GM21576 (cell line): Measurements from ENCODE around the gene ZBTB20.
A peak's percentile ranks its signal among the peaks of the same experiment; 100 is the strongest.

Experiments used
- ATAC-seq: cut with Tn5 transposase; IDR thresholded peaks from one replicate; pipeline ENCODE4 v1.9.1; 2021; ENCODE audit warnings: mild to moderate bottlenecking, moderate library complexity; ENCODE audit not compliant: unreplicated experiment

The ZBTB20 gene

DNA sequence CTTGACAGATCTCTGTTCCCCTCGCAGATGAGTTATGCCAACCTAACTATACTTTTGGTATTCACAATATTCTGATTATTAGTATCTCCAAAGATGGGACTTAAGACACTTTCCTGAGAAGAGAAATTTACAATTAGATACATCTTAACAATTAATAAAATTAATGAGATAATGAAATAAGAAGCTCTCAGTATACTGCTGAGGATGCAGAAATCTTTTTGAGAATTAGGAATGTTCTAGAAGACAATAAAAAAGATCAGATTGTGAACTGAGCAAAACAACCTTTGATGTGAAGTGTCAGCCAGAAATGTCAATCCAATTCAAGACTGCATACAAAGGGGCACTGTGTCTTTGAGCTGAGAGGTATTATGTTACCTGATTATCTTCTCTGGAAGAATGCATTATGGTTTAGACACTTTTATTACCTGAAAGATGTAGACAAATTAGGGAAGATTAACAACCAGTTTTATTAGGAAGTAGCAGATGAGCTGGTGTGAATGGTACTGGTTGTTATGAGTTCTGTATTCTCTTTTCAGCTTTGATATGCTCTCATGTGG is 590.4 kb downstream of the ZBTB20 start:
- no peak for ATAC-seq

DNA sequence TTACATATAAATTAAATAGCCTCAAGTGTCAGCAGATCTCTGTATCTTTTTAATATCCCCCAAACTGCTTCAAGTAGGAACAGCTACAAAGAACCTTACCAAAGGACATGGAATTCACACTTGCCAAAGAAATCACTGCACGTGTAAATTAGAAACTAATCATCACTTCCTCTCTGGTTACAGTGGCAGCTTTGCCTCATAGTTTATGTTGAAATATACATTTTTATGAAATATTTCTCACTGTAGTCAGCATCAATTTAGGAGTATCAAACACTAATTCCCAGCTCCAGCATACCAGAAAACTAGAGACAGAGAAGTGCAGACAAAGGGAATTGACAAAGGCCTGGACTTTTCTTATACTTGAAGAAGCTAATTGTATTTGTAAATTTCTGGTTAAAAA is 592.4 kb downstream of the ZBTB20 start:
- no peak for ATAC-seq

DNA sequence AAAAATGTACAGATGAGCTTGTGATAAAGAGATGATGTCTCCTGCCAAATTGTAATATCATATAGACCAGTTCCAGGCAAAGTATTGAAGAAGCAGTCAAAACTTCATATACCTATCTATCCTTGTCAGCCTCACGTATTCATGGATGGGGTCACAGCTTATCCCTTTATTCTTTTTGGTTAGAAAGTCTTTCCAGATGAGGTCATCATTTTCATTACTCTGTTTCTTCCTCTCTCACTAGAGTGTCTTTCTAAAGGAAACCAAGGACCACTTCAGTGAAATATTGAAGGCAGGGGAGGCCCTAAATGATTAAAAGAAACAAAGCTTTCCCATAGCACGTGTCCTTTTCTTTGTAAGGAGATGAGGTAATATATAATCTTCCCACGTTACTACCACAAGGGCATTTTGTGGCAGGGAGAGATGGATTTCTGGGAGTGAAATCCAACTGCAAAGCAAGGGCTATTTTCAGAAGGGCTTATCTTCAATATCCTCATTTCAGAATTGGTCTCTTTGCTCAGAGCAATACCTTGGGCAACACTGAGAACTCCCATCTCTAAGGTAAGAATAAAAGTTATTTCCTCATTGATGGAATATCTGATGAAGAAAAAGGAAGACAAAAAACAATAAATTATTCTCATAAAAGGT is 593.0 kb downstream of the ZBTB20 start:
- ATAC-seq = no peak

DNA sequence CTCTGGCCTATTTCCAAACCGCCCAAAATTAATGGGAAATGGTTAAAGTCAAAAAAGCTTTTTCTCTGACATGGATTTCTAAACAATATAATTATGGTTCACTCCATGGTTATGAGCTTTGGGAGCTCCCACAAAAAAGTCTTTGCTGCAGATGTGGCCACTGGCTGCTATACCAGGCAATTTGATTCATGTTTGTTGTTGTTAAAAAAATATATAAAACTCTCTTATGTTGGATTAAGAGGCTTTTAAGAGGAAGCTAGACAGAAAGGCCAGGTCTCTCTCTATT is 594.6 kb downstream of the ZBTB20 start:
- ATAC-seq = no peak

DNA sequence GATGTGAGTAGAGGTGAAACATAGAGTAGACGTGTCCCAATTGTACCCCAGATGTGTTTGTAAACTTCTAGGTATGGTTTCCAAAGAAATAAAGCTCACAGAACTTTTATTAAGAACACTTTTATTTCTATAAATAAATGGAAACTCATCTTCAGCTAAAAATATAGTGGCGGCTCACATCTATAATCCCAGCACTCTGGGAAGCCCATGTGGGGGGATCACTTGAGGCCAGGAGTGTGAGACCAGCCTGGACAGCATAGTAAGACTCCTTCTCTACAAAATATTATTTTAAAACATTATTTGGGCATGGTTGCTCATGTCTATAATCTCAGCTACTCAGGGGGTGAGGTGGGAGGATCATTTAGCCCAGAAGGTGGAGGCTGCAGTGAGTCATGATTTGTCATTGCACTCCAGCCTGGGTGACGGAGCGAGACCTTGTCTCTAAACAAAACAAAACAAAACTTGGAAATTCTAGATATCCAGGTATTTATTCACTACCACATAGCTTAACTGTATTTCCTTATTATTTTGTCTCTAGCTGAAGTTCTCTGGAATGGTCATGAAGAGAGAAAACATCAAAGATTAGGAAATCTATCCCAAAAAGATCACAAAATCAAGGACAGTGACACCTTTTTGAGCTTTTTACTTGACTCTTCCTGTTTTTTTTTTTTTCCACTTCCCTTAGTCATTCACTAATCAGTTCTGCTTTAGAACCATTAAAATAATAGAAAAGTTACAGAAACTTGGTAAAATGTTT is 595.1 kb downstream of the ZBTB20 start:
- no peak for ATAC-seq

DNA sequence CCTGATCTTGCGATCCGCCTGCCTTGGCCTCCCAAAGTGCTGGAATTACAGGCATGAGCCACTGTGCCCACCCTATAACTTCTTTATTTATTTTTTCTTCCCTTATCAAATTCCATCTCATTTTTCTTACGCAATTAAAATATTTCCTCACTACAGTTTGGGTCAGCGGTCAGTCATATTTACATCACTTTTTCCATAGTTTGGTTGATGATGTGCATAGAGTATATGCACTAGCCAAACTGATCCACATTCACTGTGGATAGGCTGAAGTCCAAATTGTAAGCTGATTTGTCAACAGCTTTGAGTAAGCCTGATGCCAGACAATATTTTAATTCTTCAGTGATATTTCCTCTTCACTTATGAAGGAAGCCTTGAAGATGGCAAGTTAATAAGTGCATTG is 596.9 kb downstream of the ZBTB20 start:
- ATAC-seq = no peak

DNA sequence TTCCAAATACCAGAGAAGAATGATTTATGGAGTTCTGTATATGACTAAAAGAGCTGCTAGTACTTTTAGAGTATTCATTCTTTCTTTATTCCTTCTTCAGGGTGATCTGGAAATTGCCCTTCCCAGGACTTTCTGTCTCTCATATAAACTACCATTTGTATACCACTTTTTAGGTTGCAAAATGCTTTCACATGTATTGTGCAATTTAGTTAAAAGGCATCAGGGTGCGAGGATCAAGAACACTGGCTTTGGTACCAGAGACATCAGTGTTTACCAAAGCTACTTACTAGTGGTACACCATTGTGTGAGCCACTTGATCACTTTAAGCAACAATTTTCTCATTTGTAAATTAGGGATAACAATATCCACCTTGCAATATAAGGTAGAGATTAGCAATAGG is 601.9 kb downstream of the ZBTB20 start:
- ATAC-seq = no peak

DNA sequence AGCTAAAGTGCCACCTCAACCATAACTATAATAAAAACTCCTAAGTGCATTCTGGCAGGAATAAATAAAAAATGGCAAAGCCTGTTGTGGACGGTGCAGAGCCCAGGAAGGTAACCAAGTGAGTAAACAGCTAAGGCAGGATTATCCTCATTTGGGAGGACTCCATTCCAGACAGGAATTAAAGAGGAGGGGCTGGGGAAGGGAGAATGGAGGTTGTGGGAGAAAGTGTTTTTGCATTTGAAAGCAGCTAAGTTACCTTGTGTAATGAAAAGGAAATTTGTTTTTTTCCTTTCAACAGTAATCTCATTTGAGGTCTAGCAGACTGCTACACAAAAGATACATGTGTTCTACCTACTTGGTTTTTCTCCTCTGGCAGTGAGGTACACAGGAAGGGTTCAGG is 604.7 kb downstream of the ZBTB20 start:
- ATAC-seq = no peak

DNA sequence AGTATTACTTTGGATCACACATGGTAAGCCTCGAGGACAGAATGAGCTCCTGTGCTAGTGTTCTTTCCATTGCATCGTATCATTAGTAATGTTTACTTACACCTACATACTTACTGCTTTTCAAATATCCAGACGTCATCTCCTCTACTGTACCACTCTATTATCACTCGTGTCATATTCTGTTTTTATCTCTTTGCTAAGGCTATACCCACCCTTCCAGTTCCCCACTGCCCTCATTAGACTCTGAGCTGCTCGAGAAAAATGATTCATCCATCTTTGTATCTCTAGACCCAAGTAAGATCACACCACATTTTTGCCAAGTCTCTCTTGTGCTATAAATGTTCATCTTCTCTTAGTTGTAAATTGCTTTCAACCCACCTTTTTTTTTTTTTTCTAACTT is 607.6 kb downstream of the ZBTB20 start:
- ATAC-seq = no peak

DNA sequence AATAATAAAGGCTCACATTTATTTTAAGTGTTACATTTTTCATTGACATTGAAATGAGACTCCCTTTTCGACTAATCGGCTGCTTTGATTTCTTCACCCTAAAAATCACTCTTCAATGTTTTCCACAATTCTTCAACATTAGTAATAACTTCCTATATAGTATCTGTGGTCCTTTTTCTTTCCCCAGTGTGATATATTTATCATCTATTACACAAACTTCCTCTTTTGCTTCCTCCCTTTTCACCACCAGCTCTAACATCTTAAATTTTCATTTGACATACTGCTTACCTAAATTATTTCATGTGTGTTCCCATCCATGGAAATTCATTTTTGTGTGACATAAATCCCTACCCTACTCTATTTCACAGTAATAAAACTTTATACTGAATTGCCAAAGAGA is 608.9 kb downstream of the ZBTB20 start:
- no peak for ATAC-seq

DNA sequence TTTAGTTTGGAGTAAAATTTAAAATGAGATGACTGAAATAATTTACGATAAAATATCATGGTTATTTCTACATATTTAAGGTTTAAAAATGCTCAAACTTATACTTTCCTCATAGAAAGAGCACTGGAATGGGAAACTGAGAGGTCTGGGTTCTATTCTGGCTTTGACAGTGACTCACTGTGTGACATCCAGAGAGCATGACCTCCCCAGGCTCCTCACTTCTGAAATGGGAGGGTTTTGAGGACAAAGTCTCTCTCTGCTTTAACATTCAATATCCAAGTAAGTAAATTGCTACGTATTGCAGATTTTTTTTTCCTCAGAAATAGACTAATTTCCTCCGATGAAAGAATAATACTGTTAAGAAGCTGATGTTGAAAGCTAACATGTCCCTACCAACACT is 618.6 kb downstream of the ZBTB20 start:
- no peak for ATAC-seq

DNA sequence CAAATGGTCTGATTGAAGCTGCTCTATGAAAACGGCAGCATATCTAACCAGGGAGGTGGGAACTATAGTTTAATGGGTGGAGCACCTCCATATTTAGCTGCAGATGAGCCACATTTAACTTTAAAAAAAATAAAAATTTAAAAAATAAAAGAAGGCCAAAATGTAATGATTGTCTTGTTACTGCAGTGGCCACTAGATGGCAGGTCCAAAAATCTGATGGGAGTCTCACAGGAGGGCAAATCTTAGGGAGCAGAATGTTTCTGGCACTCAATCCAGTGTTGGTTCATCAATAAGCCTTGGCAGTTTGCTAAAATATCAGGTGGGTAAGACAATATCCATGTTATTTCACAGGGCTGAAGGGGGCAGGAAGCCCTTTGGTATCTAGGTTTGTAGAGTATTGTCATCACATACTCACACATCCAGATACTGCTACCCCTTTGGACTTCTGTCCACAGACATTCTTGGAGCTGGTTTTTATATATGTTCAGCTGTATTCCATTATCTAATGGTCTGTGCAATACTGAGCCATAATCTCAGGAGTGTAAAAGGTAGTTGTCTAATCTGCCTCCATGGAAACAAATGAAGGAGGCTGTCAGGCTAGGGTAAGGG is 619.9 kb downstream of the ZBTB20 start:
- no peak for ATAC-seq

DNA sequence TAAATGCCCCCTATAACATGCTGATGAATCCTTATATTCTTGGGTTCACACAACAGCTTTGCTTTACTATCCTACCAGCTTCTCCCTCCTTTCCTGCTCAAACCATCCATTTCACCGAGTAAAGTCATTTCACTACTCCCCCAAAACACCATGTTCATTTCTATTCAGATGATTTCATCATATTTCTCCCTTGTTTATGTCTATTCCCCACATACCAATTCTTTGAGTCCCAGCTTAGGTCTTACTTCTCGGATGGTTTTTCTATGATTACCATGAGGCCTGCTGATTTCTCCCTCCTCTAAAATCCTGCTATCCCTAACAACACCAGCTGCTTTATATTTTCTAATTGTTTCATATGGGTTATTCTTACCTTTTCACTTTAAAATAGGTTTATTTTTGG is 621.8 kb downstream of the ZBTB20 start:
- ATAC-seq = no peak

DNA sequence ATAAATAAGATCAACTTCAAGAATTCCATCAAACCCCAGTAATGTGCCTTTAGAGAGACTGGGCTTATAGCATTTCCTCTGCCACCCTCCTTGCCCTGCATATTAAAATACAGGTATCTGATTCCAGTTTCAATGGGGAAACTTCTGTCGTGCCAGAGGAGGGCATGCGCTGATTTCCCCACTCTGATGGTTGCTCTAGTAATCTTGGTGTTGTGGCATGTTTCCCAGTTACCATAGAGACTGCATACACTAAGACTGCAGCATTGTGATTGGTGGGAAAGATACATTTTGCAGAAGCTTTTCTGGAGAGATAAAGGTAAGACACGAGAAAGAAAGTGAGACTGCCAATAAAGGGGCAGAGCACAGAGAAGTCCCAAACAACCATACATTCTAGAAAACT is 627.7 kb downstream of the ZBTB20 start:
- peak; percentile 49 for ATAC-seq

DNA sequence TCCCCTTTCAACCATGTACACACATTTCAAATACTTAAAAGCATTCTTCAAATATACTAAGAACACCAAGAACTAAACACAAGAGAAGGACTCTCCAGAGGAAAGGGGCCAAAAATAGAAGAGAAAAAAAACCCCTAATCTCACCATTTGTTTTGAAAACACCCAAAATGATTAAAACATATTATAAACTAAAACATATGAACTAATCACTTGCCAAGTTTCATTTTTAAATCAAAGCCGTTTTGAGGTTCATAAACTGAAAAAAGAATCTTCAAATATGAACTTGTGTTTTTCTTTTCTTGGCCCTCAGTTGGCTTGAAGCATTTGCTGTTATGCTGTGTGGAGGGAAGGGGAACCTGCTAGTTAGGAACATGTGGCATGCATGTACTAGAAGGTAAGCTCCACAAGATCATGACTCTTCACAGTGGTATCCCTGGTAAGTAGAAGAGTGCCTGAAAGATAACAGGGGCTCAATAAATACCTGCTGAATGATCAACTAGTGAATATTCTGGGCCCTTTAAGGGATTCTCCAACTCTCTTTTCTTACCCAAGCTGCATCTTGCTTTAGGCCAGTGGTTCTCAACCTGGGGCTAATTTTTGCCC is 628.8 kb downstream of the ZBTB20 start:
- no peak for ATAC-seq

DNA sequence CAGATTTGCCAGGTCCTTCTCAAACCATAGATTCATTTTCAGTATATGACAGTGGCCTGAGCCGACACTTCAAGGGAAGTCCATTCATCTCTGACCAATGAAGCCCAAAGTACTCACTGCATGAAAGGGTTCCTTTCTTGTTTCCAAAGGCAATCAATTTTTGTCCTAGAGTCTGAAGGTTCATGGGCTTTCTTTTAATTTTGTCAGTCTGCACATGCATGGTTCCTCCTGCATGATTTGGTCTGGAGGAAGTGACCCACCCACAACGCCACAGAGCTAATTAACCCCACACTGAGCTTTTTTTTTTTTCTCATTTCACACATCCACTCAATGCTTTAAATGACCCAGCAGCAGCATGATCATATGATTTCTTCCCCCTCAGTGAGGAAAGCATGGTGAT is 636.9 kb downstream of the ZBTB20 start:
- ATAC-seq = no peak

DNA sequence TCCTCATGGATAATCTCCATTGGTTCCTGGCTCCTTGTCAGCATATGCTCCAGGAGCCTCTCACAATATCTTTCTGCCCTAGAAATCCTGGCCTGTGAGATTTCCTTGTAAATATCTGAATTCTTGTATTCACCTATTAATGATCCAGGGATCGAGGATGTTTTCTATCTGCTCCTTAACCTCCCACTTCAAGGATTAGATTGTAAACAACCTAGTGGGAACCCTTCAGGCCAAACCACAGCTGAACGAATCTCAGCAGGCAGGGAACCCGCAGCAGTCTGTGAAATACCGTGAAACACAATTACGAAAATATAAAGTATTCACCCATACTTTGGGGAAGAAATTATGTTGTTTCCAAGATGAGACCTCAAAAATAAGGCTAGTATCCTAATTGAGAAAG is 637.3 kb downstream of the ZBTB20 start:
- ATAC-seq = no peak

DNA sequence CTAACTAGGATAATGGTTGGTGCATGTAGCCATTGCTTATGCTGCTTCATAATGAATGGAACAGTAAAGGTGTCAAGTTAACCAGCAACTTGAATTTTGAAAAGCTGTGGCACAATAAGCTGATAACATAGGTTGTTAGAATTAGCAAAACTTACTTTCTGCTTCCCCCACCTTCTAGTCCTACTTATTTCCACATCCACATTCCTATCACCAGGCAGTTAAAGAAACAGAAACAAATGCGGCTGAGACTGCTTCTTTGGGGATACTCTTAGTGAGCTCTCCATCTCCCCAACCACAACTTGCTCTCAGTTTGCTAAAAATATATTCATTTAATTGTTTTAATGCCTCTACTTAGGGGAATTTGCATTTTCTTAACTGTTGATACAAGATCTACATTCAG is 638.1 kb downstream of the ZBTB20 start:
- no peak for ATAC-seq

DNA sequence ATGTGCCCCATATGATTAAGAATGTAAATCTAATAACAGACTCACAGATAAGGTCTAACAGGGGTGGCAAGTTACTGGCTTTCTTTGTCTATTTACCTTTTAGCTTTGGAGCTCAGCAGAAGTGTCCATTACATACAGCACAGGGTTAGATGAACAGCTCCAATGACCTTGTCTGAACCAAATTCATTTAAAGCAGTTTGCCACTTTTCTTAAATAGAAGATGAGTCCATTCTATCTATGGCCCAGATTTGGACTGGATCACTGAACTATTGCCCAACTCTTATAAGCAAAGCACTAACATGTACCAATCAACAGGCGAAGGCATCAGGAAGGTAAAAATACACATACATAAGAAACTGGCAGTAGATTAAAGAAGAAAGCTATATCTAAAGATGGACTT is 638.9 kb downstream of the ZBTB20 start:
- no peak for ATAC-seq

DNA sequence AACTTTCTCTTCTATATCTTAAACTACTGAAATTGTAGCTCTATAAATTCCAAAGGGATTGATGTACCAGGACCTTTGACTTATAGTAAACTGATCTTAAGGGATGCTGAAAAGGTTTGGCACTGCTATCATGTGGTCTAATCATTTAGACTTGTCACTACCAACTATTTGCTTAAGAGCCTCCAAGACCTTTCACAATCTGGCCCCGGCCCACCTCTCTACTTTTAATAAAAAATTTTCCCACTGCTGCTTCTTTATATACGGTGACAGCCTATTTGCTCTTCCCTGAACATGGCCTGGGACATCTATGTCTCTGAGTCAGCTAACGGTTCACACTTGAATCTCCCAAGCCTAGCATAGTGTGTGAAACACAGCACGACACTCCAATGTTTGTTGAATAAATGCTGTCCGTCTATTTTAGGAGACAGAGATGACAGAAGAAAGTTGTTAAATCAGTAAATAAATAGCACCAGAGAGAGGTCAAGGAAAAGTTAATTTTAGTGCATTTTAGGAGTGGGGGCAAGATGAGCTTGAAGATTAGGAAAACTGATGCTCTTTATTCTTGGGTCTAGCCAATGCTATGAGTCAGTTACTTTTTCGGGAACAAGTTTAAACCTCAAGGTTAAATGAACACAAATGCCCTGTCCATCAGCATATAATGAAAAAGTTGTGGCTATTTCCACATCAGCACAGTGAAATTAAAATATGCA is 640.3 kb downstream of the ZBTB20 start:
- ATAC-seq = no peak

DNA sequence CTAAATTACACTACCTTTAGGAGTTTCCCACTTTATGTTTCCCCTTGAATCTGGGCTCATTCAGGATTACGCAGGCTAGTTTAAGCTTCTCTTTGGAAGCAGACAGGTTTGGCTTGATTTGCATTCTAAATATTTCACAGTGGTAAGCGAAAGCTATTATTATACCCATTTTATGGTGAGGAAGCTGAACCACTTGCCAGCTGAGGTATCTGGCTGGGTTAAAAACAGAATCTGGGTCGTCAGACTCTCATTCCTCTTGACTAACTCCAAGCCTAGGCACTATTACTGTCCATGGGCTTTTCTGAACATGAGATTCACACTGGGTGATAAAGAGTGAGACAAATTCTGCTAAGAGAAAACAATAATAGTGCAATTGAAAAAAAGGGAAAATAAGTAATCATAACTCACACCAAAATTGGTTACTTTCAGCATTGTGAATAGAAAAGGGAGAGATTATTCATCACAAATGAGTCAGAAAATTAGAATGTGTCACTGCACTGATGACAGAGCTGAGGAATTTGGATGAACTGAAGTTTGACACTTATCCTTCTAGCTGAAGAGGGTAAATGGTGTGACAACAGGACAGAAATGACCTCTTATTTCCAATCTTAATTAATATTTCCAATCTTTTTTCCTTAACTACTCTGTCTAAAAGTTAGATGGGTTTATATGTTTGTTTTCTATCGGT is 642.0 kb downstream of the ZBTB20 start:
- no peak for ATAC-seq
